Ureter (tissue), 1 donor: Measurements from ENCODE around the gene CPE. TPM values are rescaled to one million over a fixed set of nuclear protein-coding genes. Genes with fewer than 3 reads are reported as not detected.
"Not testable (repeated sequence)": the region's sequence is repeated elsewhere in the genome, so short reads cannot be mapped to it uniquely, and the experiment has no call there.

Source experiments
- DNase-seq: peaks from one replicate; pipeline ENCODE4 v3.0.0-alpha.2; 2020; ENCODE audit warnings: low spot score
- total RNA-seq: library from RNA; stranded (reverse); gene quantifications from one replicate; pipeline ENCODE4 v1.2.4, GENCODE V29; 2023
- donor health status: DM: yes; HTN: yes; CAD: no.

Gene CPE
- total RNA-seq, 1 donor from 2014 or later = 70.4 TPM

DNA sequence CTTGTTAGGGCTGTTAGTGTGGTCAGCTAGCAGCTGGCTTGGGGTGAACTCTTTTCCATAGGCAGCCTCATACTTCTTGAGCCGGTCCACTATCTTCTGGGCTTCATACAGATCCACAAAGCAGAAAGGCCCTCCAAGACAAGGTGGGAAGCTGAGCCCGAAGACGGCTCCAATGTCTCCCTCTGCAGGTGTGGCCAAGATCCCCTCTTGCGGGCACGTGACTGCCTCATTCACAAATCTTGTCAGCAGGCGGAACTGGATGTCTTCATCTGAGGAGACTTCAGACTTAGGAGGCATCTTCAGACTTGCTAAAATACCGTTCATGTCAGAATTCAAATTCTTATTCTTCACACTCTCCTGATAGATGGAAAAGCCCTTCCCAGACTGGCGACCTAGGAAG is 25.3 kb downstream of the CPE start:
- DNase-seq = no peak

DNA sequence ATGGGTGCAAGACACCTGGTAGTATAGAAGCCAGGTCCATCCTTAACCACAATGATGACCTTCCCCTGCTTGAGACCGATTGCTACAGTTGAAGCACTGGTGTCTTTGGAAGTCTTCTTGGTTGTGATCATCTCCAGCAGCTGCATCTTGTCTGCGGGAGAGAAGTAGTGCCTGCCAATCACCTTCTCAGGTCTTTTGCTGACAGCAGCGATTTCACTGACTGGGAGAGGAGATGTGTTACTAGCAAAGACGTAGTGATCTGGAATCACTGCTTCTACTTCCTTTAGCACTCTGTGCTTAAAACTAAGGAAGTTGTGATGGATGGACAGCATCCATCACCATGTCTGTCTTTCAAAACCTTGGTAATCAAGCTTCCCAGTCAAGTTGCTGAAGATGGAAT is 25.9 kb downstream of the CPE start:
- no peak for DNase-seq

- DNase-seq = no peak
These were observed 31.4 kb downstream of the CPE start for GRCh38 chr4:165410214-165410613.

DNA sequence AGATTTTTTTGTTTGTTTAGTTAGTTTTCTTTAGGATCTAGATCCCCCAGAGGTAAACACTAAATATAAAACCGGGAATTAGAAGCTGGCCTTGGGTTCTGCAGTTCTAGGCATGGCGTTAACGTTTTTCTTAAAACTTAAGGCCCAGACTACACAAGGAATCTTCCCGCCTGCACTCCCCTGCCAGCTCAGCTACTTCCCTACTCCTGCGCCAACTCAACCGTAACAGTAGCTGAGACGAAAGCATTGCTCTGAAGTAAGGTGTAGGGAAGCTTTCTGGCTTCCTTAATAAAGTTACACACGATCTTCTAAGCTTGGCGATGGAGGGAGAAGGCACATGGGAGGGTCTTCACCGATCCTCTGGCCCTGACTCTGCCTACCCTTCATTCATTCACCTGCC is 37.1 kb downstream of the CPE start:
- DNase-seq = no peak

DNA sequence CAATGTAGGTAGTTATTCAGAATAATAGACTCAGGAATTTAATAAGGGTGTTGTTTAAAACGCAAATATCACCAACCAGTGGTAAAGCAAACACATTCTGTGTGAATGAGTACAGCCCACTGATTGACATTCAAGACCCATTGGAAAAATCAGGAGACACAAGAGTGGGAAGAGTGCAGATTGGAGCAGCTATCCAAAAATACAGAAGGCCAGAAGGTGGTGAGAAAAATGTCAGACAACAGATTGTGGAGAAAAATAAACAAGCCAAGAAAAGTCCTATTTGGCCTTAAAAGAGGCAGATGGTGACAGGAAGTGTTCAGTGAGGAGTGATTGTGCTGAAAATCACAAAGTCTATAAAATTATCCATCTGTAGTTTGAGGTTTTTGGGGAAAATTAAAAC is 39.3 kb downstream of the CPE start:
- DNase-seq = no peak

- no peak for DNase-seq
These were observed 46.8 kb downstream of the CPE start for GRCh38 chr4:165425629-165426028.

DNA sequence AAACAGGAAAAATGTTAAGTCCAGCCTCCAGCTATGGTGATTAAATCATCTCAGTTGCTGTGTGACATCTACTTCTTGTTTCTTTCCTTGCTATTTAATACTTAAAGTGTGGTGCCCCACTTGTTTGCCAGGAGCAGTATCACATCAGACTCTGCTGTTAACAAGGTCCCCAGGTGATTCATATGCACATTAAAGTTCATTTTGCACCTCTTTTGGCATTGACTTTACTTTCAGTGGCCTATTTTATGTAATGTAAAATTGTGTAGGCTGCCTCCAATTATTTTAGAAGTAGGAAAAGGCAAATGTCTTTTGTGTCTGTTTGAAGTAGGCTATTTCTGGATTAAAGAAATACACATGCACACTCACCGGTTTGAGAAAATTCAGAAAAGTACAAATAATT is 47.5 kb downstream of the CPE start:
- no peak for DNase-seq

DNA sequence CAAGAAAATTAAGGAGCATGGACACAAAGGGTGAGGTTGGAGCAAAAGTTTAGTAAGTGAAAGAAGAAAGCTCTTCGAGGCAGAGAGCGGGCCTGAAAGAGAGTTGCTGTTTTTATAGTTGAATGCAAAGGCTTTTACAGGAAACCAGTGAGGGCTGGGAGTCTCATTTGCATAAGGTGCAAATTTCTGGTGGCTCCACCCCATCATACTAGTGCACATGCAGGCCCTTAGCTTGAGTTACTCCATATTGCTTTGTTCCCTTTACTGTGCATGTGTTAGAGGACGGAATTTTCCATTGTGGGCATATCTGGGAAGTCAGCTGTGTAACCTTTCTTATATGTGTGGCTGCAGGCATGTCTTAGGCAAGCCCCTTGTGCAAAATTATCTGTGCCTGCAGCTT is 48.0 kb downstream of the CPE start:
- DNase-seq = no peak

GRCh38 chr4:165428957-165429356 is 50.1 kb downstream of the CPE start:
- DNase-seq = no peak

DNA sequence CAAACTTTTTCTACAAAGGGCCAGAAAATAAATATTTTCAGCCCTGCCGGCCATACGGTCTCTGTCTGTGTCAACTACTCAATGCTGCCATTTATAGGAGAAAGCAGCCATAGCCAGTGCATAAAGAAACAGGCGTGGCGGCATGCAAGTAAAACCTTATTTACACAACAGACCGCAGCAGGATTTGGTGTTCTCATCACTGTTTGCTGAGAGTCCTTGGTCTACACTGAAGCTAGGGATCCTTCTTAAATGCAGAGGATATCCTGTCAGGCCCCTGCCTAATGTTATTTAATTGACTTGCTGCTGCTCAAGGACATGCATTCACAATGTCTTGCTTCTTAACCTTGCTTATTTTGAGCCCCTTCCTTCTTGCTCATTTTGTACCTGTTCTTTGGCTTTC is 54.7 kb downstream of the CPE start:
- DNase-seq = no peak

GRCh38 chr4:165437691-165438090 is 58.9 kb downstream of the CPE start:
- DNase-seq = no peak

DNA sequence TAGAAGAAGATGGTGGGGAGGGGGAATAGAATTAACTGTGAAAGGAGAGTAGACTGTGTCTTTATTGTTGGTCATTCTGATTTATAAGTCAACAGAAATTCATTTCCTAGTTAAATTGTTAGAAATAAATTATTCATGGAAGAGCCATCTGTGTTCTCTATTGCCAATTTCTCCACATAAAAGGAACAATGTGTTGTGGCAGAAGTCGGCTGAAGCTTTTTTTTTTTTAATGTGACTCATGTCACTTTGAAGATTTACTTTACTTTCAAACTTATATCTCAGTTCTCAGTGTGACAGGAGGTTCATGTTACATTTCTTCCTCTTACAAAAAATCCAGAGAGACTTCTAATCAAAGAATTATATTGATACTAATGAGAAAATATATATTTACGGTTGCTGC is 60.5 kb downstream of the CPE start:
- no peak for DNase-seq

GRCh38 chr4:165439981-165440380 is 61.2 kb downstream of the CPE start:
- no peak for DNase-seq

DNA sequence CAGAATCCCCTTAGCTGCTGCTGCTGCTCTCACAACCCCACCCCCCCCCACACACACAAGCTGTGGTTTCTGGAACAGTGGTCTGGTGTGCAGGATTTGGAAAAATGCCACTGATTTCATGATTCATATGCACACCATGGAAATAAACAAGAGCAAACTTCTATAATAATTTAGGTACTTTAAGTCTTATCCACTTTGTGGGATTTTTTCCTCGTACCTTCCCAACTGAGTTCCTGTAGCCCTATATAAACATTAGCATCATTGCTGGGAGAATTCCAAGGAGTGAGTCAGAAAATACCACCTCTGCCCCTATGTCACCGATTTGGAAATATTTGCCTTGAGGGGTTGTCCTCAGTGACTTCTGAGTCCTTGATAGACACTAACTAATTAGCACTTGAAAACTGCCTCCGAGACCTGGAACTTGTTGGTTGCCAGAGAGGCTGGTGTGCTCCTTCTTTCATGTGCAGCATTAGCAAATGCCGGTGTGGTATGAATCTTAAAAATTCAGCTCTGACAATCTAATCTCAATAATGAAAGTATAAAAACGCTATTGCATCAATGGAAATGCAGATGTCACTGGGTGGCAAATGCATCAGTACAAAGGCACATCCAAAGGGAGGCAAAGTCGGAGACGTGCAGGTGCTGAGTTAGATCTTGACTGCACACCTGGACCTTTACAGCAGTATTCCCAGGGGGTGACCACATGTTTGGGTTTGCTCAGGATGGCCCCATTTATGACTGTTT is 61.8 kb downstream of the CPE start:
- no peak for DNase-seq

DNA sequence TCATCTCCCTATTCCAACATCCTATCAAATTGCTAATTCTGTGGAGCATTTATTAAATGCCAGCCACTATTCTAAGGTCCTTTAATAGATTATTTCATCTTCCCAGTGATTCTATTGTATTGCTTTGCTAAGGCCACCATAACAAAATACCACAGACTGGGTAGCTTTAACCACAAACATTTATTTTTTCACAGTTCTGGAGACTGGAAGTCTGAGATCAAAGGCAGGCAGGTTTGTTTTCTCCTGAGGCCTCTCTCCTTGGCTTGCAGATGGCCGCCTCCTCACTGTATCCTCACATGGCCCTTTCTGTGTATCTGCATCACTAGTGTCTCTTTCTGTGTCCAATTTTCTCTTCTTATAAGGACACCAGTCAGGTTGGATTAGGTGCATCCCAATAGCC is 64.5 kb downstream of the CPE start:
- DNase-seq = no peak

GRCh38 chr4:165448700-165449099 is 69.9 kb downstream of the CPE start:
- DNase-seq = no peak

DNA sequence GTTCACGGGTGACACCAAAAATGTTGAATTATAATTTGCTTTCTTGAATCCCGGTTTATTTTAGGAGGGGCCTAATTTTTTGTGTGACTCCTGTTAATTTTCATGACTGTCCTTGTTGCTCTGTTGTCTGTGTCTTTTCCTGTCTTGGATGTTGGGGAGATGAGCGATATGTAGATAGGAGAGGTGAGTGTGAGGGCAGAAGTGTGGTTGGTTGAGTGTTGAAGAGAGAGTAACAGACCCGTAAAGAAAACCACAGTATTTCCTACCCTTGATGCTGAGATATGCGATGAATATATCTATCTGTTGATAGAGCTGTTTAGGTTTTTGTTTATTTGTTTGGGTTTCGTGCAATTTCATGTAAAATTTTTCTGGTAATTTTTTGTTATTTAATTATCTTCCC is 70.5 kb downstream of the CPE start:
- no peak for DNase-seq

DNA sequence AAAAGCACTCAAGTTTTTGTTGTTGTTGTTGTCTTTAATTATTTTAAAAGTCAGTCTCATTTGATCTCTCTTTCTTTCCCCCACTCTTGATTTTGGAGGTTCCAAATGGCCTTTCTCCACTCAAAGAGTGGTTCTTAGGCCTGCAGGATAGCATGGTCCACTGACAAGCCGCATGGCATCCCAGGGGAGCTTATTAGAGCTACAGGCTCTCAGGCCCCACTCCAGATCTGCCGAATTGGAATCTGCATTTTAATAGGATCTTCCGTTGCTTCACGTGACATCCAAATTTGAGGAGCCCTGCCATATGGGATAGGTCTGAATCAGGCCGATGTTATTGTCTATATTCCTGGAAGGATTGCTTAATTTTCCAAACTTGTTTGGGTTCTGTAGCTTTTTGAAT is 72.1 kb downstream of the CPE start:
- no peak for DNase-seq

- DNase-seq = not testable (repeated sequence)
These were observed 74.3 kb downstream of the CPE start for GRCh38 chr4:165453140-165453539.

- DNase-seq = no peak
These were observed 75.6 kb downstream of the CPE start for GRCh38 chr4:165454426-165454825.

DNA sequence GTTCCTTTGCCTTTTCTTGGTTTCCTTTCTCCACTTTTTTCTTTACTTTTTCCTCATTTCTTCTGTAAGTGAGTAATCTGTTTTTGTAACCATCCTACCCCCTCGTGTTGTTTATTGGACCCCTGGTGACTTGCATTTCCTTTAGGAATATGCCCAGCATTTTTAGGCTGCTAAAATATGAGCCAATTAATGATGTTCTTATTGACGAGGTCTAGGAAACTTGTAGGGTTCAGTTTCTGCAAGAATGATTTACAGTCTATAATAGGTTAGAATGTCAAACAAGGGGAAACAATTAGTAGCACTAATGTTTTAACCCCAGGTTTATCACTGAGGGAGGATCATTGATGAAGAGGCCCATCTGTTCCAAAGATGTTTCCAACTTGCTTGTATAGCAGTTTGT is 79.0 kb downstream of the CPE start:
- DNase-seq = no peak

- no peak for DNase-seq
These were observed 79.7 kb downstream of the CPE start for GRCh38 chr4:165458471-165458870.

GRCh38 chr4:165461159-165461821 is 82.5 kb downstream of the CPE start:
- no peak for DNase-seq

- no peak for DNase-seq
These were observed 83.2 kb downstream of the CPE start for GRCh38 chr4:165462009-165462408.
